Activated CD4-positive, alpha-beta T cell treated with anti-CD3 and anti-CD28 coated beads for 4 hours (primary cell): ENCODE measurements around the gene KRTAP29-1.

Experiments
- DNase-seq, 2 donors: peaks; one replicate each; pipeline ENCODE4 v3.0.0-alpha.2; 2020

KRTAP29-1 gene

DNA sequence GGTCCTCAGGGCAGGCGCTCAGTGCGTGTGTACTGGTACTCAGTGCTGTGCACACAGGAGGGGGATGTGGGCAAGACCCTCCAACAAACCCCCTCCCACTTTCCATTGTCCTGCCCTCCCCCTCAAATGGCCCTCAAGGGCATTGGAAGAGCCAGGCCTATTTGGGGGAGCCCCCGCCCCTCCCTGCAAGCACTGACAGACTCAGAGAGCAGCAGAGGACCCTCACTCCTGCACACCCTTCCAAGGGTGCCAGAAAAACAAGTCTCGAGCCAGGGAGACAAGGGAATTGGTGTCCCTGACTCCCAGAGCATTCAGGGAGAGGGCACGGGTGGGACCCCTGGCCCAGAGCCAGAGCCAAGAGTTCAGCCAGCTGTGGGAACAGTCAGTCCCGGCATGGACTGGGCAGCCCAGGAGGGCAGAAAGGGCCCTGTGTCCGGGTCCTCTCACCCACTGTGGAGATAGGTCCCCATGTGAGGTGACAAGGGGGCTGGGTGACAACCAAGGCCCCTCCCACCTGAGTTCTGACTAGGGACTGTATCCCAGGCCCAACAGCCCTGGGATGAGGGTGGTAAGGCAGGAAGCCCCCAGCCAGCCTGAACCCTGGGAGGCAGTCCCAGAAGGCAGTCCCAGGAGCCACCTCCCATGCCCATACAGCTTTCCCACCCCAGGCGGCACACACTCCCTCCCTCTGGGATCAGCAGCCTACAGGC, 24.9 kb upstream of the KRTAP29-1 start:
- no peak for DNase-seq

DNA sequence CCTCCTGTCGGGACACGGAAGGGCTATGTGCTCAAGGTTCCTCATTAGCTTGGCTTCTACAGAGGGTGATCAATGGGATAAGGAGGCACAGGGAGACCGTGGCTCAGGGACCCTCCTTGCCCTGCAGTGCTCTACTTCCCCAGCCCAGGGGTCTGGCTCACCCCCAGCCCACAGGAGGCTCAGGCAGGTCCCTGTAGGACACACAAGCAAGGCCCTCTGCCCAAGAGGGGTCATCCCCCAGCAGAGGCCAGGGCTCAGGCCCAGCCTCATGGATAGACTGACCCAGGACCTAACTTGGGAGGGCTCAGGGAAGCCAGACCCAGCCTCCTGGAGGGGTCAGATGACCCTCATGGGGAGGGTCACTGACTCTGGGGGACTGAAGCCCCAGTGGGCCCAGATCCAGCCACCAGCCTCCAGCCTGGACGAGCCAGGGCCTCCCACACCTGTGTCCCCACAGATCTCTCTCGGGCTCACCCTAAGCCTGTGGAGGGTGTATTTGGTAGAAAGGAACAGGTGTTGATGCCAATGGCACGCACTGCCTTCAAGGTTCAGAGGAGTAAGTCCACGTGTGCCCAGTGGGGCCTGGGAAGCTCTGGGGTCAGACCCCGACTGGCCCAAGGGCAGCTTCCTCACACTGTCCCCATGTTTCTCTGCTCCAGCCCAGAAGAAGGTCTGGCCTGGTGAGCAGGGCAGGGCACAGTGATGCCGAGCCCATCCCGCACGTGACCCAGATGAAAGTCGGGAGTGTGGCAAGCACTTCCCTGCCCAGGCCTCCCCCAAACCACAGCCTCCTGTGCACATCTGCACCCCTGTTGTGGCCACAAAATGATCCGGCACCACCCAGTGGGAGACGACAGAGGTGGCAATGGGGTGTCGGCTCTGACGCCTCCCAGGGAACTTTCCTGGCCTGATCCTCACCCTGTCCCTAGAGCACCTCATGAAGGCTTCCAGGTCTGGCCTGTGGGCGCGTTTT, 23.8 kb upstream of the KRTAP29-1 start:
- DNase-seq = no peak

GRCh38 chr17:41325611-41326010, 23.0 kb upstream of the KRTAP29-1 start:
- DNase-seq = no peak

GRCh38 chr17:41325126-41325525, 22.5 kb upstream of the KRTAP29-1 start:
- DNase-seq = no peak

DNA sequence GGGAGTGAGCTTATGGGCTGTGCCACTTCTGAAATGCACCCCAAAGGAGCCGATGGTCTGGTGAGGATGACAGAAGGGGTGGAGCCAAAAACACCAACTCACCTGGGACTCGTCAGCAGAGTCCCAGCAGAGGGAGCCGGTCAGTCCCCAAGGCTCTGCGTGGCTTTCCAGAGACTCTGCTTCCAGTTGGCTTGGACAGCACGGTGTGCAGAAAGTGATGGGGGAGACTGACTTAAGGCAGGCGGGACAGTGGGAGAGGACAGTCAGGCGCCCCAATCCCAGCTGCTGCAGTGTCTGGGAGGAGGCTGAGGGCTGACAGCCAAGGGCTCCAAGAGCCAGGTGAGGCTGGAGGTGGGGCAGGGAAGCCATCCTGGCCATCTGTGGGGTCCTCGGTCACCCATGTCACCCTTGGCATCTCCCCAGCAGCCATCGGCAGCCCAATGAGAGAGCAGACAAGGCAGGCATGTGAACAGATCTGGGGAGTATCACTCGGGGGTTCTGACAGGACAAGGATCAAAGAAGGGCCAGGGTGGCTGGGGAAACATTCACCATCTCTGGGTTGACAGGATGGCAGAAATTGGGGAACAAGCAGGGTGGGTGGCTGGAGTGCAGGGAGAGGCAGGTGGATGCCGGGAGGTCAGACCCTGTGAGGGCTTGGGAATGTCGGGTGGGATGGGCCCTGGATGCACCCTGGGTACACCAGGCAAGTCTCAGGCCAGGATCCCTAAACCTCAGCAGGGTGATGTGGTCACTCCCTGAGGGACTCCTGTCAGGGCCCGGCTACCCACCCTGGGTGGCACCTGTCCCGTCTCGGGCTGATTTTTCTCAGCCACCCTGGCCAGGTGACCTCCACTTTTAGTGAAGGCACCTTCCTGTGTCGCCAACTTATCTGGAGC, 21.8 kb upstream of the KRTAP29-1 start:
- DNase-seq = no peak

GRCh38 chr17:41322903-41323895, 20.5 kb upstream of the KRTAP29-1 start:
- no peak for DNase-seq

DNA sequence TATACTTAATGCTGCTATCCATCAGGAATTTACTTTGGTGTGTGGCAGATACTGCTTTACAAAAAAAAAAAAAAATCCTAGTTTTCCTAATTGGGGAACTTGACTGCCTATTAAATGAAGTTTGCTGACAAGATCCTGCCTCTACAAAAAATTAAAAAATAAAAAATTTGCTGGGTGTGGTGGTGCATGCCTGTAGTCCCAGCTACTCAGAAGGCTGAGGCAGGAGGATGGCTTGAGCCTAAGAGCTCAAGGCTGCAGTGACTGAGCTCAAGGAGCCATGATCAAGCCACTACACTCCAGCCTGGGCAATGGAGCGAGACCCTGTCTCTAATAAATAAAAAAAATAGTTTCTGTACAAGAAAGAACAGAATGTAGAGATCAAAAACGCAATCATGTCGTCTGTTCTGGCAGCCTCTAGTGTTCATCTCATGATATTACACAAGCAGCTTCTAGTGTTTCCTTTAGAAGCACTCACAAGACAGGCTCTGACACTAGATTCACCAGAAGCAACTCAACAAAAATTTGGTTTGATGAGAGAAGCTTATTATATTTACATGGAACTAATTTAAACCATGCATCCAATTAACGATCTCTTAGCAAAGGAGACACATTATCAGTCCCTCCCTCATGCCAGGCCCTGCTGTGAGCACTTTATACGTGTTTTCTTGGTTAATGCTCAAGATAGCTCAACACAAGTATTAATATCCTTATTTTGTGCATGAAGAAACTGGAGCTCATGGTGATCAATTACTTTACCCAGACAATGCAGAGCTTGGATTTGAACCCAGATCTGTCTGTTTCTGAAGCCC, 19.6 kb upstream of the KRTAP29-1 start:
- no peak for DNase-seq

GRCh38 chr17:41318231-41318630, 15.6 kb upstream of the KRTAP29-1 start:
- no peak for DNase-seq

- DNase-seq = no peak
These were observed 13.3 kb upstream of the KRTAP29-1 start for GRCh38 chr17:41315814-41316445.

- DNase-seq = no peak
These were observed 12.6 kb upstream of the KRTAP29-1 start, which contains the start of gene KRTAP17-1 for GRCh38 chr17:41315204-41315794. KRTAP17-1 (minus strand) TSS chr17:41315710; CDS start chr17:41315650, 60 bp downstream.

DNA sequence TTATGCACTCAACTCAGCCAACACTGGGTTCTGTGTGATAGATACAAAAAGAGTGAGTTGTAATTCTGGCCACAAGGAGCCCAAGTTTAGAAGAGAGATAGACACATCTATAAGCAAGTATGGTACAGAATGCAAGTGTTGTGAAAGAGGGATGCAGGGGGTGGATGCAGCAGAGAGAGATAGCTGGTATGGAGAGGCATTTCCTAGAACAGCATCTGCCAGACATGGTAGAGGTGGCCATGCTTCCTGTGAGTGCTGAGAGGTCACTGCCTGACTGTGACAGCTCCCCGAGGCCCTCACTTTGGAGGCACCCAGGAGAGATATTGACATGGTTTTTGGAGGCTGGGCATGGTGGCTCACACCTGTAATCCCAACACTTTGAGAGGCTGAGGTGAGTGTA, 8.5 kb upstream of the KRTAP29-1 start:
- DNase-seq = no peak

DNA sequence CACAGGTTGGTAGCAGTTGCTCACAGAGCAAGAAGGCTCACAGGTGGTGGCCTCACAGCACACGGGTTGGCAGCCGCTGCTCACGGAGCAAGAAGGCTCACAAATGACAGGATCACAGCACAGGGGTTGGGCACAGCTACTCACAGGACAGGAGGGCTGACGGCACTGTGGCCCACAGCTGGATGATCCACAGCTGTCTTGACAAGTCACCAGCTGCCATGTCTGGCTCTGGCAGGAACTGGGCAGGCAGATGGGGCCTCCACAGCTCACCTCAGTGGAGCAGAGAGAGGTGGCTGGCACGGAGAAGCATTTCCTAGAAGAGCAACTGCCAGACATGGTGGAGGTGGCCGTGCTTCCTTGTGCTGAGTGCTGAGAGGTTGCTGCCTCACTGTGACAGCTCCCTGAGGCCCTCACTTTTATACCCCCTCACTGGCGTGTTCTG, 6.3 kb upstream of the KRTAP29-1 start, which contains the start of gene KRTAP16-1:
Gene KRTAP16-1 (minus strand): TSS at position 392 of the 442 bp plus-strand sequence. CDS start 56 bp downstream, at position 336.
- DNase-seq = peak; percentile 29 to 35

GRCh38 chr17:41308251-41308917, 5.7 kb upstream of the KRTAP29-1 start:
- peak; percentile 39 to 65 for DNase-seq

- no peak for DNase-seq
These were observed 5.0 kb upstream of the KRTAP29-1 start for GRCh38 chr17:41307647-41308046.

DNA sequence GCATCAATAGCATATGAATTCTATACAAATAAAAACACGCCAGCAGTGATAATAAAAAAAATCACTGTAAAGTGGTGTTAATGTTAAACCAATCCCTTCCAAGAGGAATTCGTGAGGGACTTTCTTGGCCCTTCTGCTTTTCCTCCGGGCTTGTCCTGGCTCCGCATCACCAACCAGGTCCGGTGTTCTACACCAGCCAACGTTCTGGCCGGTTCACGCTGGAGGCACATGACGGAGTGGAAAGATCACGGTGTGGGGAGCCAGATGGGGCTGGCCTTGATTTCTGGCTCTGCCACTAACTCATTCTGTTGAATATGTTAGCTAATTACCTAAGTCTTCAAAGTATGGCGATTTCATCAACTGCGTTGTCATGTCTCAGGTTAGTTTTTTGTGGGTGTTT, 1.4 kb upstream of the KRTAP29-1 start:
- no peak for DNase-seq

- DNase-seq = no peak
These were observed 330 bp upstream of the KRTAP29-1 start for GRCh38 chr17:41302981-41303380.

DNA sequence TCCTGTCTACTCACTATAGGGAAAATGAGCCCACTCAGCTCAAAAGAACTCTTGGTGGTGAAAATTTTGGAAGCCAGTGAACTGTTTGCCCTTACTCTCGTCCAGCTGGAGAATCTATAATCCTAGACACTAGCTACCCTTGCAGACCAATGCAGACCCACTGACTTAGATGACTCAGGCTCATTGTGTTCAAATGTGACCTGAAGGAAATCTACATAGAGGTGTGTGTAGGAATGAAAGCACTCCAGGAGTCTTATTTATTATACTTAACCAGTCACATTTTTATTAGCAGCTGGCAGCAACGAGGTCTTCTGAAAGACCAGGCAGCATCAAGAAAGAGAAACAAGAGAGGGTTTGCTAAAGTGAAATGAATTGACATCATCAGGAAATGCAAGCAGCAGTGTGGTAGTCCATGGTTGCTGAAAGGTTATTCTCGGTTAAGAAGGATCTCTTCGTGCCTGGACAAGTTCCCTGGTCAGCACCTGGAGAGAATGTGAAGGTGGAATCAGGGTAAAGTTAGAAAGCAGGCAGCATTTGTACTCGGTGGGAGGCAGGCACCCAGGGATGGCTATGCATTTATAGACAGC, 1.4 kb downstream of the KRTAP29-1 start:
- DNase-seq = no peak

GRCh38 chr17:41298458-41299135, 4.1 kb downstream of the KRTAP29-1 start:
- no peak for DNase-seq
